ENCODE measurements around the gene LRRC3.

Gene LRRC3

GRCh38 chr21:44438531-44439210 lies 16.6 kb upstream of the LRRC3 start:
- no peak for DNase-seq (ENCODE audit: low read depth in 1 of 2, low spot score in 1 of 2)

- DNase-seq (ENCODE audit: low read depth in 1 of 2, low spot score in 1 of 2) = no peak
Measured at GRCh38 chr21:44439211-44439600, 16.1 kb upstream of the LRRC3 start.

GRCh38 chr21:44440241-44441040 lies 14.9 kb upstream of the LRRC3 start:
- DNase-seq (ENCODE audit: low read depth in 1 of 2, low spot score in 1 of 2) = no peak

GRCh38 chr21:44441041-44441400 lies 14.3 kb upstream of the LRRC3 start:
- DNase-seq (ENCODE audit: low read depth in 1 of 2, low spot score in 1 of 2) = no peak

DNA sequence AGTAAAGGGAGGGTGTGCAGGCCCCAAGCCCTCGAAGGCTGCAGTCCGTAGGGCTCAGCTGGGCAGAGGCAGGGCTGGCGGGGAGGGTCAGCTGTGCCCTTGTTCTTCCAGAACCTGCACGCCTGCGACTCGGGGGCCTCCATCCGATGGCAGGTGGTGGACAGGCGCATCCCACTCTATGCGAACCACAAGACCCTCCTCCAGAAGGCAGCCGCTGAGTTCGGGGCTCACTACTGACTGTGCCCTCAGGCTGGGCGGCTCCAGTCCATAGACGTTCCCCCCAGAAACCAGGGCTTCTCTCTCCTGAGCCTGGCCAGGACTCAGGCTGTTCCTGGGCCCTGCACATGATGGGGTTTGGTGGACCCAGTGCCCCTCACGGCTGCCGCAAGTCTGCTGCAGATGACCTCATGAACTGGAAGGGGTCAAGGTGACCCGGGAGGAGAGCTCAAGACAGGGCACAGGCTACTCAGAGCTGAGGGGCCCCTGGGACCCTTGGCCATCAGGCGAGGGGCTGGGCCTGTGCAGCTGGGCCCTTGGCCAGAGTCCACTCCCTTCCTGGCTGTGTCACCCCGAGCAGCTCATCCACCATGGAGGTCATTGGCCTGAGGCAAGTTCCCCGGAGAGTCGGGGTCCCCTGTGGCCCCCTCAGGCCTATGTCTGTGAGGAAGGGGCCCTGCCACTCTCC lies 13.6 kb upstream of the LRRC3 start:
- no peak for DNase-seq (ENCODE audit: low read depth in 1 of 2, low spot score in 1 of 2)

DNA sequence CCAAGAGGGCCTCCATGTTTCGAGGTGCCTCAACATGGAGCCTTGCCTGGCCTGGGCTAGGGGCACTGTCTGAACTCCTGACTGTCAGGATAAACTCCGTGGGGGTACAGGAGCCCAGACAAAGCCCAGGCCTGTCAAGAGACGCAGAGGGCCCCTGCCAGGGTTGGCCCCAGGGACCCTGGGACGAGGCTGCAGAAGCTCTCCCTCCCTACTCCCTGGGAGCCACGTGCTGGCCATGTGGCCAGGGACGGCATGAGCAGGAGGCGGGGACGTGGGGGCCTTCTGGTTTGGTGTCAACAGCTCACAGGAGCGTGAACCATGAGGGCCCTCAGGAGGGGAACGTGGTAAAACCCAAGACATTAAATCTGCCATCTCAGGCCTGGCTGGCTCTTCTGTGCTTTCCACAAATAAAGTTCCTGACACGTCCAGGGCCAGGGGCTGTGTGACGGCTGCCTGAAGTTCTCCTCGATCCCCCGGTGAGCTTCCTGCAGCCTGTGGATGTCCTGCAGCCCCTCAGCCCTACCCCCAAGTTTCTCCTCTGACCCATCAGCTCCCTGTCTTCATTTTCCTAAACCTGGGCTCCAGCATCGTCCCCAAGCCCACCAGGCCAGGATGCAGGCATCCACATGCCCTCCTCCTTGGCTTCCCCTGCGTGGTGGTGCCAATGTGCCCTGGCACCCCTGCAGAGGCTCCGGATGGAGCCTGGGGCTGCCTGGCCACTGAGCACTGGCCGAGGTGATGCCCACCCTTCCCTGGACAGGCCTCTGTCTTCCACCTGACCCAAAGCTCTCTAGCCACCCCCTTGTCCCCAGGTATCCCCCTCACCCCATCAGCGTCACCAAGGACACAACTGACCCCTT lies 12.8 kb upstream of the LRRC3 start:
- DNase-seq (ENCODE audit: low read depth in 1 of 2, low spot score in 1 of 2) = no peak

GRCh38 chr21:44443291-44443890 lies 11.9 kb upstream of the LRRC3 start:
- DNase-seq (ENCODE audit: low read depth in 1 of 2, low spot score in 1 of 2) = no peak

DNA sequence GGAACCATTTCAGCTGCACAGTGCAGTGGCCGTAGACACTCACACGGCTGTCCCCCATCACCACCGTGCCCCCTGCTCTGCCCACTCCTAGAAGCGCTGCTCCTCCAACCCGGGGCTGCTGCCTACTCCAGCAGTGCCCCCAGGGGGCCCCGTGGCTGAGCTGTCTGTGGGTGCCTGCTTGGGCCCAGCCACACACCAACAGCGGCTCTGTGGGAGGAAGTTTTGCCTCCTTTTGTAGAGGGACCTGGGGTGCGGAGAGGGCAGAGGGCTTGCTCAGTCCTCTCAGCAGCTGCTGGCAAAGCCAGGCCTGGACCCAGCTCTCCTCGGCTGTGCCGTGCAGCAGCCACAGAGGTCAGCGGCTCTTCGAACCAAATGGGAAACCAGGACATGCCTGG lies 11.4 kb upstream of the LRRC3 start:
- no peak for DNase-seq (ENCODE audit: low read depth in 1 of 2, low spot score in 1 of 2)

- DNase-seq (ENCODE audit: low read depth in 1 of 2, low spot score in 1 of 2) = no peak
Measured at GRCh38 chr21:44444286-44444931, 10.9 kb upstream of the LRRC3 start.

DNA sequence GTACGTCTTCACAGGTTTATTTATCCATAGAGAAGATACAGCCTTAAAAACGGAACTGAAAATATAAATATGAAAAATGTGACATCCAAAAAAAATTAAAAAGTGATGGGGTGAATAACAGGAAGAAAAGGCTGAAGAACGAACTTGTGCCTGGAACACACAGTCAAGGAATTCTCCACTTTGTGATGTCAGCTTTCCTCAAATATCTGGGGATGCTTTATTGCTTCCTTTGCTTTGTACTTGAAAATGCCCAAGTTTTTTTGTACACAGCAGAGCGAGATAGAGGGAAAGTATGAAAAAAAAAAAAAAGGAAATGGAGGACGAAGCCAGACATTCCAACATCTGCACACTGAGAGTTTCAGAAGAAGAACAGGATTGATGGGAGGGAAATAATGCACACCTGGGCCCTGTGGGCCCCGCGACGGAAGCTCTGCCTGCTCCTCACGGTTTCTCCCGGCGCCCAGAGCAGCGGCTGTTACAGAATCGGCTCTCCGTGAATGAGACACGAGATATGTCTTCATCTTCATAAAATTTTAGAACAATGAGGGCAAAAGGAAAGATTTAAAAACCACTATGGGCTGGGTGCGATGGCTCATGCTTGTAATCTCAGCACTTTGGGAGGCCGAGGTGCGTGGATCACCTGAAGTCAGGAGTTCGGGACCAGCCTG lies 10.0 kb upstream of the LRRC3 start:
- DNase-seq (ENCODE audit: low read depth in 1 of 2, low spot score in 1 of 2) = no peak

DNA sequence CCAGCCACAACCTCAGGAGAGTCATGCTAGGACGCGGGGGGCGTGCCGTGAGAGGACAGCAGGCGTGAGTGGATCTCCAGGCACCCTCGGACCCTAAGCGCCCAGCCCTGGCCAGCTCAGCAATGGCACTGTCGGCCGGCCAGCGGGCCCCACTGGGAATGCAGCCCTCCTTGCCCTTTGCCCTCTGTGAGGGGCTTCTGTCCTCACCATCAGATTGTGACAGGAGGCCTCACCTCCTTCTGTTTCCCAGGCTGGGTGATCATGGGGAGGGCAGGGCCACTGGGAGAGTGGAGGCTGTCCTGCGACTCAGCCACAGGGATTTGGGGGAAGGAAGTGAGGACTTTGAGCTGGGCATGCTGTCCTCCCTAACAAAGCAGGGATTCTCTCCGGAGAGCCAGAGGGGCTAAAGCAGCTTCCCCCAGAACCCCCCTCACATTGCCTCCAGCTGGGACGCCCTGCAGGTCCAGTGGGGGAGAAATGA lies 6.6 kb upstream of the LRRC3 start:
- DNase-seq (ENCODE audit: low read depth in 1 of 2, low spot score in 1 of 2) = no peak

DNA sequence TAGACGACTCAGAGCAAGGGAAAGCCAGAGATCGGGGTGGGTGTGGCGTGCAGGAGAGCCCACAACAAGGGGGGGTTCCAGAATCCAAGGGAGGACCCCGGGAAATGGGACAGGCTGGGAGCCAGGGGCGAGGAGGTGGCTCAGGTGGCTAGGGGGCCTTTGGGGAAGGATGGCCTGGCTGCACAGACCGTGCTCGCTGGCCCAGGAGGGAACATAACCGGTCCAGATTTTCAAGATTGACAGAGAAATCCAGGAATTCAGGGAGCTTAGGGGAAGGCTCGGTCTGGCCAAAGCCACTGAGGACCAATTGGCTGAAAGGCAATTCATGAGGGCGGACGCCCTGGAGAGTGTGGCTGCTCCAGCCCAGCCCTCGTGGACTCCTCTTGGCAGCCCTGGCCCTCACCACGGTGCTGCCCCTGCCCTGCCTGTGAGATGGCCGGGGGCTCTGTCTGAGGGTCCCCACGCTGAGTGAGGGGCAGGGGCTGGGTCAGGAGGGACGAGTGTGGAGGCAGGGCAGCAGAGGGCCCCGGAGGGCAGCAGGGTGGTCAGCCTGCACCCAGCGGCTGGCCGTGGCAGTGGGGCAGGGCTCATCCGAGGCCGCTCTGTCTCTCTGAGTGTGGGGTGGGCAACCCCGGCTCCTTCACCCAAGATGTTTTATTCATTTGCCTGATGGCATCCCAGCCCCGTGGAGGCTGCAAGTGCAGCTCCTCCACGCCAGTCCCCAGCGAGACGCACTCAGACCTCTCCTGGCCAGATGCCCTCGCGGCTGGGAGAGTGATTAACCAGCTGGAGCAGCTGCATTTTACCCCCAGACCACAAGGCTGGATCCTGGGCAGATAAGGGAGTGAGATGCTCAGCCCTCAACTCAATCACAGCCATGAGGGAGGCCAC lies 5.6 kb upstream of the LRRC3 start:
- DNase-seq (ENCODE audit: low read depth in 1 of 2, low spot score in 1 of 2) = no peak

GRCh38 chr21:44450402-44450801 lies 4.9 kb upstream of the LRRC3 start:
- no peak for DNase-seq (ENCODE audit: low read depth in 1 of 2, low spot score in 1 of 2)

- DNase-seq (ENCODE audit: low read depth in 1 of 2, low spot score in 1 of 2) = no peak
Measured at GRCh38 chr21:44450999-44451398, 4.3 kb upstream of the LRRC3 start.

DNA sequence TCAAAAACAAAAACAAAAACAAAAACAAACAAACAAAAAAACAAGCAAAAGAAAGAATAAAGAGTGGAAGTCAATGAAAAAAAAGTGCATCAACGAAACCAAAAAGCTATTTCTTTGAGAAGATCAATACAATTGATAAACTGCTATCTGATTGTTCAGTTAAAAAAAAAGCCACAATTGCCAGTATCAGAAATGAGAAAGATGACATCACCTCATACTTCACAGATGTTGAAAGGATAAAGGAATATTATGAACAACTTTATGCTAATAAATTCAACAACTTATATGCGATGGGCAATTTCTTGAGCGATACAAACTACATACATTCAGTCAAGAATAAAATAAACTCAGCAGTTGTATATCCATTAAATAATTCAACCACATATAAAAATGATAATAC lies 2.2 kb upstream of the LRRC3 start:
- DNase-seq (ENCODE audit: low read depth in 1 of 2, low spot score in 1 of 2) = no peak

DNA sequence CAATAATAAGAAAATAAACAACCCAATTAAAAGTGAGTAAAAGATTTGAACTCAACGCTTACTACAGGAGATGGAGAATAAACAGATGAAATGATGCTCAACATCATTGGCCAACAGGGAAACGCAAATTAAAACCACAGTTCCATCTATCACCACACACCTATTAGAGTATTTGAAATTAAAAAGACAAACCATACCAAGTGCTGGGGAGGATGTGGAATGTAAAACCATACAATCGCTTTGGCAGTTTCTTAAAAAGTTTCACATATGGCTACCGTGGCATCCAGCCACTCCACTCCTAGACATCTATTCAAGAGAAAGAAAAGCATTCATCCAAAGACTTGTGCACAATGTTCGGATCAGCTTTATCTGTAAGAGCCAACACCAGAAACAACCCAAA lies 1.3 kb upstream of the LRRC3 start:
- DNase-seq (ENCODE audit: low read depth in 1 of 2, low spot score in 1 of 2) = no peak

DNA sequence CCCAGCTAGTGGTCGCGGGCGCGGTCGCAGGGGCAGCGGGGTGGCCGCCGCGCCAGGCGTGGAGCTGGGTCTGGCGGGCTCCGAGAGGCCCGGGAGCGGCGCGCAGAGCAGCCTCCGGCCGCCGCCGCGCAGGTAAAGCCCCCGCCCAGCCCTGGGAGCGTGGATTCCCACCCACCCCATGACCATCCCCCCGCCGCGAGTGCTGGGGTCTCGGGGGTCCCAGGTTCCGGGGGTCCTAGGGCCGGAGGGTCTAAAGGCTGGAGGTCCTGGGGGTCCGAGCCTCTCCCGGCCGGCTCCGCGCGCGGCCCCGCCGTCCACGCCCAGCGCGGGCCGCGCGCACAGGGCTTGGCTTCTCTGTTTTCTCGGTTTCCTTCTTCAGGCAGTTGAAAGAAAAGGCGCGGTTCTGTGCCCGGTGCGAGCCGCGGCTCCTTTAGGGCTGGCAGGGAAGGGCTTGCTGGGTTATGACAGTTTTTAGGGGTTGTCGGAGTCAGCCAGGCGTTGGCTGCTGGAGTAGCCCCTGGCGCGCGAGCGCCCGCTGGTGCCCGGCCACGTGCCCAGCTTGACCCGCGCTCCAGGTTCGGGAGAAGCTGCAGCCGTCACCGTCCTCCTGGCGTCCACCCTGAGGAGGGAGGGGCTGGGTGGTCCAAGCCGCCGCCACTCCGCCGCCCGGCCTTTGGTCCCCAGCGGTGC lies 359 bp downstream of the LRRC3 start:
- no peak for DNase-seq (ENCODE audit: low read depth in 1 of 2, low spot score in 1 of 2)

DNA sequence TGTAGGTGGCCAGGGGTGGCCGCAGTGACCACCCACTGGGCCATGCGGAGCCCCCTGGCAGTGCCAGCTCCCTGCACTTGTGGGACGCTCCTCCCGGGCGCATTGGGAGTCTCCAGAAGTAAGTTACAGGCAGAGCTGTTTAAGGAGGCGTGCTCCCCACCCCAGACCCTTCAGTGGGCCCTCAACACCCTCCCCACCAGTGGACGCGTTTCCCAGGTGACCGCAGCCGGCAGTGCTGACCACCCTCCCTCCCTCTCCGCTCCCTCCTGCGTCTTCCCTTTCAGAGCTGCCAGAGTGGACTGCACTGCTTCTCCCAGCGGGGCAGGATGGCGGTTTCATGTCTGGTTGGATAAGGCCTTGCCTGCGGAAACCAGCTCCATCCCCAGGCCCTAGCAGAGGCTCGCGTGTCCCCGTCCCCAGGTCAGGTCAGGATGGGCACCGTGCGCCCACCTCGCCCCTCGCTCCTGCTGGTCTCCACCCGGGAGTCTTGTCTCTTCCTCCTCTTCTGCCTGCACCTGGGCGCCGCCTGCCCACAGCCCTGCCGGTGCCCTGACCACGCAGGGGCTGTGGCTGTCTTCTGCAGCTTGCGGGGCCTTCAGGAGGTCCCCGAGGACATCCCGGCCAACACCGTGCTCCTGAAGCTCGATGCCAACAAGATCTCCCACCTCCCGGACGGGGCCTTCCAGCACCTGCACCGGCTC lies 1.1 kb downstream of the LRRC3 start:
- no peak for DNase-seq (ENCODE audit: low read depth in 1 of 2, low spot score in 1 of 2)
